HG03565 (cell line): ENCODE measurements around the gene STT3A.

Experiments
- ATAC-seq: cut with Tn5 transposase; IDR thresholded peaks from one replicate; pipeline ENCODE4 v1.9.1; 2021; ENCODE audit warnings: mild to moderate bottlenecking, moderate library complexity; ENCODE audit not compliant: unreplicated experiment

STT3A gene

DNA sequence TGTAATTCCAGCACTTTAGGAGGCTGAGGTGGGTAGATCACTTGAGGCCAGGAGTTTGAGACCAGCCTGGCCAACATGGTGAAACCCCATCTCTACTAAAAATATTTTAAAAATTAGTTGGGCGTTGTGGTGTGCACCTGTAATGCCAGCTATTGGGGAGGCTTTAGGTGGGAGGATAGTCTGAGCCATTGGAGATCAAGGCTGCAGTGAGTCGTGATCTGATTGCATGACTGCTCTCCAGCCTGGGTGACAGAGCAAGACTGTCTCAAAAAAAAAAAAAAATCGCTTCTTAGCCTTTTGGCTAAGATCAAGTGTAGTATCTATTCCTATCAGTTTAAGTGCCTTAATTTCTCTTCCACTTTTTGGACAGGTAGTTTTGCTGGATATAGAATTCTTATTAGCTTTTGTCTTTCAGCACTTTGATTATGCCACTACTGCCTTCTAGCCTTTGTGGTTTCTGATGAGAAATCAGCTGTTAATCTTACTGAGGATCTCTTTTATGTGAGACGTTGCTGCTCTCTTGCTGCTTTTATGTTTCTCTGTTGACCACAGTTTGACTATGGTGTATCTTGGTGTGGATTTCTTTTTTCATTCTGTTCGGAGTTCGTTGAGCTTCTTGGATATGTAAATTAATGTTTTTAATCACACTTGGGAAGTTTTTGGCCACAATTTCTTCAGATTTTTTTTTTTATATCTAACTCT is 57.0 kb downstream of the STT3A start:
- ATAC-seq, result no peak

DNA sequence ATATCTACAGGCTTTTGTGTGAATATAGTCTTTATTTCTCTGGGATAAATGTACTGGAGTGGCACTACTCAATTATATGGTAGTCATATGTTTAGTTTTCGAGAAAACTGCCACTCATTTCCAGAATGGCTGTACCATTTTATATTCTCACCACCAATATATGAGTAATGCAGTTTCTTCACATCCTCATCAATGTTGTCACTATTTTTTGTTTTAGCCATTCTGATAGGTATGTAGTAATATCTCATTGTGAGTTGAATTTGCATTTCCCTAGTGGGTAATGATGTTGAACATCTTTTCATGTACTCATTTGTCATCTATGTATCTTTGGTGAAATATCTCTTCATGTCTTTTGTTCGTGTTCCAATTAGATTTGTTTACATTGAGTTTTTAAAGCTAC is 70.0 kb downstream of the STT3A start:
- no peak for ATAC-seq

DNA sequence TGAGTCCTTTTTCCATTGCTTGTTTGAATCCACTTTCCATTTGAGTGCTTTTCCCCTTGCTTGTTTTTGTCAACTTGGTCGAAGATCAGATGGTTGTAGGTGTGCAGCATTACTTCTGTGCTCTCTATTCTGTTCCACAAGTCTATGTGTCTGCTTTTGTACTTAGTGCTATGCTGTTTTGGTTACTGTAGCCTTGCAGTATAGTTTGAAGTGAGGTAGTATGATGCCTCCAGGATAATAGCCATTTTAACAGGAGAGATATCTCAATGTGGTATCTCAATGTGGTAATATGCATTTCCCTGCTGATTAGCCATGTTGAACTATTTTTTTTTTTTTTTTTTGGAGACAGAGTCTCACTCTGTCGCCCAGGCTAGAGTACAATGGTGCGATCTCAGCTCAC is 71.3 kb downstream of the STT3A start:
- ATAC-seq, result no peak

DNA sequence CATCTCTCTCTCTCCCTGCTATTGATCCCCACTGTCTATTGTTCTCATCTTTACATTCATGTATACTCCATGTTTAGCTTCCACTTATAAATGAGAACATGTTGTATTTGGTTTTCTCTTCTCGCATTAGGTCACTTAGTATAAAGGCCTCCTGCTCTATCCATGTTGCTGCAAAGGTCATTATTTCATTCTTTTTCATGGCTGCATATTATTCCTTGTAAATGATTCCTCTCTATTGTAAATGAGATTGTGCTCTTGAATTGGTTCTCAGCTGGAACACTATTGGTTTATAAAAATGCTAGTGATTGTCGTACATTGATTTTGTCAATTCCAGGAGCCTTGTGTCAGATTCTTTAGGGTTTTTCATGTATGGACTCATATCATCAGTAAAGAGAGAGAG is 74.5 kb downstream of the STT3A start:
- ATAC-seq, result no peak

DNA sequence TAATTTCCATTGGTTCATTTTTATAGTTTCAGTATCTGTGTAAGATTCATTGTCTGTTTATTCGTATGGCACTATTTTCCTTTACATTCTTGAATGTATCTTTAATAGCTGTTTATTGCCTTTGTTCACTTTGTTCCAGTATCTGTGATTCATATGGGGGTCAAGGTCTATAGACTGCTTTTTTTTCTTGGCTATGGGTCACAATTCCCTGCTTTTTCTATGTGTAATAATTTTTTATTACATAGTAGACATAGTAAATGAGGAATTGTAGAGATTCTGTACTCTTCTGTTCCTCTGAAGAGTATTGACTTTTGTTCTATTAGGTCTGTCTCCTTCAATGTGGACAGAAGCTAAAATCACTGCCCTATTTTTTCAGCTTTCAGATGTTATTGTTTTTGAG is 77.5 kb downstream of the STT3A start:
- ATAC-seq, result no peak

DNA sequence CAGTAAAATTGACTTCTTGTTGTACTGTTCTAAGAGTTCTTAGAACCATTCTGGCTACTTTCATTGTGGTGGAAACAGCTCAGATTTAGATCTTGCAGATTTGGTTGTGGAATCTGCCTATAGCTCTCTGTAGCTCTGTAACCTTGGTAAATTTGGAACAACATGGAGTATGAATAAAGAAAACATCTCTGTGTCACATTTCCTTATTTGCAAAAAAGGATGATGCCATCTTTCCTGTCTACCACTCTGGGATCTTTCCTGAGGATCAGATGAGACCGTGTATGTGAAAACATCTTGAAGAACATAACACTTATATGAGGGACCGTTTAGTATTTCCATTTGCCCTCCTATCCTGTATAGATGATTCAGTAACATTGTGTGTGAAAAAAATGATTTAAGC is 78.9 kb downstream of the STT3A start:
- no peak for ATAC-seq
